HL-60 (cell line): ENCODE data around the gene OR52E4.

Experiments used
- DNase-seq, 2 experiments: peaks; one replicate each; pipeline ENCODE4 v3.0.0-alpha.2; 2010 to 2020; ENCODE audit warnings: low read depth in 1 of 2, low spot score in 1 of 2
- H3K27ac ChIP-seq: fragments of 250-450 bp; sonication (Bioruptor Pico); replicated peaks from 2 replicates; pipeline ENCODE4 v1.5.1; 2020; ENCODE audit warnings: mild to moderate bottlenecking, moderate library complexity
- H3K27me3 ChIP-seq: fragments of 250-450 bp; sonication (Bioruptor Pico); 2 replicates; pipeline ENCODE4 v1.5.1; 2021; ENCODE audit warnings: mild to moderate bottlenecking, moderate library complexity; ENCODE audit not compliant: insufficient read depth, poor library complexity, severe bottlenecking
- H3K4me3 ChIP-seq: replicated peaks from 2 replicates; pipeline ENCODE4 v1.5.1; 2011; ENCODE audit warnings: mild to moderate bottlenecking, control low read depth, low read length; ENCODE audit not compliant: insufficient read depth
- GABPA ChIP-seq: IDR thresholded peaks from 2 replicates; pipeline ENCODE4 v1.6.1; 2012; ENCODE audit warnings: low read depth
- POLR2AphosphoS5 ChIP-seq: IDR thresholded peaks from 2 replicates; pipeline ENCODE4 v1.6.1; 2012; ENCODE audit warnings: low read depth
- SPI1 ChIP-seq: IDR thresholded peaks from 2 replicates; pipeline ENCODE4 v1.6.1; 2012; ENCODE audit warnings: low read depth, mild to moderate bottlenecking, borderline replicate concordance
- TF ChIP-seq, protein P1 (sequence below): IDR thresholded peaks from 2 replicates; pipeline ENCODE4 v1.6.1; 2012; ENCODE audit warnings: low read depth; ENCODE audit not compliant: insufficient replicate concordance
- TF ChIP-seq, protein P2 (sequence below): IDR thresholded peaks from one replicate; pipeline ENCODE4 v1.5.1; 2011; ENCODE audit warnings: low read length, control low read depth, inconsistent platforms; ENCODE audit not compliant: insufficient read depth

OR52E4 gene

DNA sequence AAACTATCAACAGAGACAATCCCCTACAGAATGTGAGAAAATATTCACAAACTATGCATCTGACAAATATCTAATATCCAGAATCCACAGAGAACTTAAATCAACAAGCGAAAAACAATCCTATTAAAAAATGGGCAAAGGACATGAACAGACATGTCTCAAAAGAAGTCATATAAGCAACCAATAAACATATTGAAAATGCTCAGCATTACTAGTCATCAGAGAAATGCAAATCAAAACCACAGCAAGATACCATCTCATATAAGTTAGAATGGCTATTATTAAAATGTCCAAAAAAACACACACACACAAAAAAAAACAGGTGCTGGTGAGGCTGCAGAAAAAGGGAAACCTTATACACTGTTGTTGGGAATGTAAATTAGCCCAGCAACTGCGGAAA lies 14.6 kb upstream of the OR52E4 start:
- TF ChIP-seq GABPA (no peak), POLR2AphosphoS5 (no peak), SPI1 (no peak)
- TF ChIP-seq, protein P1, sequence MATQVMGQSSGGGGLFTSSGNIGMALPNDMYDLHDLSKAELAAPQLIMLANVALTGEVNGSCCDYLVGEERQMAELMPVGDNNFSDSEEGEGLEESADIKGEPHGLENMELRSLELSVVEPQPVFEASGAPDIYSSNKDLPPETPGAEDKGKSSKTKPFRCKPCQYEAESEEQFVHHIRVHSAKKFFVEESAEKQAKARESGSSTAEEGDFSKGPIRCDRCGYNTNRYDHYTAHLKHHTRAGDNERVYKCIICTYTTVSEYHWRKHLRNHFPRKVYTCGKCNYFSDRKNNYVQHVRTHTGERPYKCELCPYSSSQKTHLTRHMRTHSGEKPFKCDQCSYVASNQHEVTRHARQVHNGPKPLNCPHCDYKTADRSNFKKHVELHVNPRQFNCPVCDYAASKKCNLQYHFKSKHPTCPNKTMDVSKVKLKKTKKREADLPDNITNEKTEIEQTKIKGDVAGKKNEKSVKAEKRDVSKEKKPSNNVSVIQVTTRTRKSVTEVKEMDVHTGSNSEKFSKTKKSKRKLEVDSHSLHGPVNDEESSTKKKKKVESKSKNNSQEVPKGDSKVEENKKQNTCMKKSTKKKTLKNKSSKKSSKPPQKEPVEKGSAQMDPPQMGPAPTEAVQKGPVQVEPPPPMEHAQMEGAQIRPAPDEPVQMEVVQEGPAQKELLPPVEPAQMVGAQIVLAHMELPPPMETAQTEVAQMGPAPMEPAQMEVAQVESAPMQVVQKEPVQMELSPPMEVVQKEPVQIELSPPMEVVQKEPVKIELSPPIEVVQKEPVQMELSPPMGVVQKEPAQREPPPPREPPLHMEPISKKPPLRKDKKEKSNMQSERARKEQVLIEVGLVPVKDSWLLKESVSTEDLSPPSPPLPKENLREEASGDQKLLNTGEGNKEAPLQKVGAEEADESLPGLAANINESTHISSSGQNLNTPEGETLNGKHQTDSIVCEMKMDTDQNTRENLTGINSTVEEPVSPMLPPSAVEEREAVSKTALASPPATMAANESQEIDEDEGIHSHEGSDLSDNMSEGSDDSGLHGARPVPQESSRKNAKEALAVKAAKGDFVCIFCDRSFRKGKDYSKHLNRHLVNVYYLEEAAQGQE: no peak
- TF ChIP-seq, protein P2, sequence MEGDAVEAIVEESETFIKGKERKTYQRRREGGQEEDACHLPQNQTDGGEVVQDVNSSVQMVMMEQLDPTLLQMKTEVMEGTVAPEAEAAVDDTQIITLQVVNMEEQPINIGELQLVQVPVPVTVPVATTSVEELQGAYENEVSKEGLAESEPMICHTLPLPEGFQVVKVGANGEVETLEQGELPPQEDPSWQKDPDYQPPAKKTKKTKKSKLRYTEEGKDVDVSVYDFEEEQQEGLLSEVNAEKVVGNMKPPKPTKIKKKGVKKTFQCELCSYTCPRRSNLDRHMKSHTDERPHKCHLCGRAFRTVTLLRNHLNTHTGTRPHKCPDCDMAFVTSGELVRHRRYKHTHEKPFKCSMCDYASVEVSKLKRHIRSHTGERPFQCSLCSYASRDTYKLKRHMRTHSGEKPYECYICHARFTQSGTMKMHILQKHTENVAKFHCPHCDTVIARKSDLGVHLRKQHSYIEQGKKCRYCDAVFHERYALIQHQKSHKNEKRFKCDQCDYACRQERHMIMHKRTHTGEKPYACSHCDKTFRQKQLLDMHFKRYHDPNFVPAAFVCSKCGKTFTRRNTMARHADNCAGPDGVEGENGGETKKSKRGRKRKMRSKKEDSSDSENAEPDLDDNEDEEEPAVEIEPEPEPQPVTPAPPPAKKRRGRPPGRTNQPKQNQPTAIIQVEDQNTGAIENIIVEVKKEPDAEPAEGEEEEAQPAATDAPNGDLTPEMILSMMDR: no peak
- Histone ChIP-seq H3K27me3 (peaks cover 3% of the 10 kb centered on the region), H3K27ac (no peak overlapping the region), H3K4me3 (no peak overlapping the region)
- DNase-seq: no peak

DNA sequence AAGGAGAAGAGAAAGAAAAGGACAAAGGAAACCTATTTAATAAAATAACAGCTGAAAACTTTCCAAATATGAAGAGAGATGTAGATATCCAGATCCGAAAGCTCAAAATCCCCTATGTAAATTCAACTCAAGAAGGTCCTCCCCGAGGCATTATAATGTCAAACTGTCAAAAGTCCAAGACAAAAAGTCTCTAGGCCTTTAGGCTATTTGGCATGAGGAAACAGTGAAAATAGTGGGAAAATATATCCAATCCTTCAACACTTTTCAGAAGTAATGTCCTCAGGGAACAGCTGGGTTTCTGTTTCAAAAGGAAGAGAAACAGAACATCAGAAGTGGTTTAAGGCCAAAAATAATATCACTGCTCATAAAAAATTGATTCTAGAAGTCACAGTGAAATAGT lies 1.9 kb upstream of the OR52E4 start:
- TF ChIP-seq, protein P2: no peak
- TF ChIP-seq SPI1 (no peak), GABPA (no peak), POLR2AphosphoS5 (no peak)
- TF ChIP-seq, protein P1: no peak
- Histone ChIP-seq H3K4me3 (no peak overlapping the region), H3K27me3 (no peaks in the 10 kb centered on the region), H3K27ac (no peak overlapping the region)
- no peak for DNase-seq

DNA sequence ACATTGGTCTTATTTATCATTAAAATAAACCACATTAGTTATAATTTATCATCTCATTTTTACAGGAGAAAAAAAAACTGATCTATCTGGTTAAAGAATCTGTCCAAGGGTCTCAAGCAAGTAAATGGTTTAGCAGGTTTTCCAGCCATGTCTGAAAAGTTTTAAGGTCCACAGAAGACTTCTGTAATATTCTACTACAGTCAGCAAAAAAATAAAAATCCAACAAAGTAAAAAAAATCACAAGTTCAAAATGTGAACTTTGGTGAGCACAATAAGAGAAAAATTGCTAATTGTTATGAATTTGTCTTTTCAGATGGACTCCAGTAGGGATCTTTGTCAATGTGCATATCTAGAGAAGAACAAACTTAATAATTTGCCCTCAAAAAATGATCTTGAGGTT lies 1.3 kb downstream of the OR52E4 start:
- no peak overlapping the region for H3K4me3 ChIP-seq
- DNase-seq: no peak
- H3K27ac ChIP-seq: no peak overlapping the region
- no peaks in the 10 kb centered on the region for H3K27me3 ChIP-seq
- TF ChIP-seq, protein P2: no peak
- TF ChIP-seq GABPA (no peak), POLR2AphosphoS5 (no peak), SPI1 (no peak)
- TF ChIP-seq, protein P1: no peak
